Nephron (organoid): ENCODE measurements around the gene NTRK2.
A peak's percentile ranks its signal among the peaks of the same experiment; 100 is the strongest.

Source experiments
- H3K27ac Mint-ChIP-seq, 3 experiments: 2 replicates each; pipeline ENCODE4 v1.8.0; 2020; ENCODE audit warnings: mixed read lengths in 3 of 3, mild to moderate bottlenecking in 2 of 3, moderate library complexity in 1 of 3
- H3K27me3 Mint-ChIP-seq: 2 replicates; pipeline ENCODE4 v1.8.0; 2021; ENCODE audit warnings: low read depth, mild to moderate bottlenecking, moderate library complexity, mixed read lengths
- H3K36me3 Mint-ChIP-seq: 2 replicates; pipeline ENCODE4 v1.8.0; 2020; ENCODE audit warnings: low read depth, mixed read lengths
- H3K4me1 Mint-ChIP-seq: 2 replicates; pipeline ENCODE4 v1.8.0; 2020; ENCODE audit warnings: mixed read lengths
- H3K4me3 Mint-ChIP-seq, 3 experiments: 2 replicates each; pipeline ENCODE4 v1.8.0; 2020; ENCODE audit warnings: mild to moderate bottlenecking in 3 of 3, mixed read lengths in 3 of 3, moderate library complexity in 2 of 3
- H3K9me3 Mint-ChIP-seq: 2 replicates; pipeline ENCODE4 v1.8.0; 2020; ENCODE audit warnings: mixed read lengths
- TF ChIP-seq, protein P1 (sequence below), 3 experiments: fragments of 200-600 bp; sonication (generic); IDR thresholded peaks; one replicate each; pipeline ENCODE4 v1.5.0; 2021; ENCODE audit warnings: antibody characterized with exemption in 3 of 3; ENCODE audit not compliant: unreplicated experiment in 3 of 3

NTRK2 gene

DNA sequence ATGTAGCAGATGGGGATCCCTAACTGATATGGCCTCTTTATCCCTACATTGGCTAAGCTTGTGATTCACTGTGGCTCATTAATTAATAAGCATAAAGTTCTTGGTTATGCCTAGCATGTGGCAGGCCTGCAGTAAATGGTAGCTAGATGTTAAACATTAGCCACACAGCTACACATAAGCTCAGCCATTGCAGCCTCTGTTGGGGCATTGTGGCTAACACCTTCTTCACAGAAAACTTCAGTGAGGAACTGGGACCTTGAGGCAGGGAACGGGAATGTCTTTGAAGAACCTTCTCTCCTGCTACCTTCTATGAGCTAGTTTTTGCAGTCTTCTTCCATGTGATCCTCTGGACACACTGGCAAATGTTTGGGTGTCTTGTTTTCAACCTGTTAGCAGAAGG lies 338.2 kb downstream of the NTRK2 start:
- Mint-ChIP-seq H3K4me3 (no peak overlapping the region), H3K4me1 (peaks cover 6% of the 10 kb centered on the region), H3K27me3 (no peaks in the 10 kb centered on the region), H3K36me3 (no peaks in the 10 kb centered on the region), H3K9me3 (peaks cover under 1% of the 10 kb centered on the region), H3K27ac (no peak overlapping the region)
- TF ChIP-seq, protein P1, sequence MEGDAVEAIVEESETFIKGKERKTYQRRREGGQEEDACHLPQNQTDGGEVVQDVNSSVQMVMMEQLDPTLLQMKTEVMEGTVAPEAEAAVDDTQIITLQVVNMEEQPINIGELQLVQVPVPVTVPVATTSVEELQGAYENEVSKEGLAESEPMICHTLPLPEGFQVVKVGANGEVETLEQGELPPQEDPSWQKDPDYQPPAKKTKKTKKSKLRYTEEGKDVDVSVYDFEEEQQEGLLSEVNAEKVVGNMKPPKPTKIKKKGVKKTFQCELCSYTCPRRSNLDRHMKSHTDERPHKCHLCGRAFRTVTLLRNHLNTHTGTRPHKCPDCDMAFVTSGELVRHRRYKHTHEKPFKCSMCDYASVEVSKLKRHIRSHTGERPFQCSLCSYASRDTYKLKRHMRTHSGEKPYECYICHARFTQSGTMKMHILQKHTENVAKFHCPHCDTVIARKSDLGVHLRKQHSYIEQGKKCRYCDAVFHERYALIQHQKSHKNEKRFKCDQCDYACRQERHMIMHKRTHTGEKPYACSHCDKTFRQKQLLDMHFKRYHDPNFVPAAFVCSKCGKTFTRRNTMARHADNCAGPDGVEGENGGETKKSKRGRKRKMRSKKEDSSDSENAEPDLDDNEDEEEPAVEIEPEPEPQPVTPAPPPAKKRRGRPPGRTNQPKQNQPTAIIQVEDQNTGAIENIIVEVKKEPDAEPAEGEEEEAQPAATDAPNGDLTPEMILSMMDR (IDR thresholded peaks at IDR 0.05; ENCODE audit: unreplicated experiment in 3 of 3) = no peak

- TF ChIP-seq, protein P1 (IDR thresholded peaks at IDR 0.05; ENCODE audit: unreplicated experiment in 3 of 3) = no peak
- no peaks in the 10 kb centered on the region for H3K27me3 Mint-ChIP-seq
- H3K9me3 Mint-ChIP-seq = no peaks in the 10 kb centered on the region
- H3K27ac Mint-ChIP-seq = no peak overlapping the region
- peaks cover 6% of the 10 kb centered on the region for H3K4me1 Mint-ChIP-seq
- H3K4me3 Mint-ChIP-seq = no peak overlapping the region
- H3K36me3 Mint-ChIP-seq = no peaks in the 10 kb centered on the region
These were observed 338.7 kb downstream of the NTRK2 start for GRCh38 chr9:85008215-85008614.

DNA sequence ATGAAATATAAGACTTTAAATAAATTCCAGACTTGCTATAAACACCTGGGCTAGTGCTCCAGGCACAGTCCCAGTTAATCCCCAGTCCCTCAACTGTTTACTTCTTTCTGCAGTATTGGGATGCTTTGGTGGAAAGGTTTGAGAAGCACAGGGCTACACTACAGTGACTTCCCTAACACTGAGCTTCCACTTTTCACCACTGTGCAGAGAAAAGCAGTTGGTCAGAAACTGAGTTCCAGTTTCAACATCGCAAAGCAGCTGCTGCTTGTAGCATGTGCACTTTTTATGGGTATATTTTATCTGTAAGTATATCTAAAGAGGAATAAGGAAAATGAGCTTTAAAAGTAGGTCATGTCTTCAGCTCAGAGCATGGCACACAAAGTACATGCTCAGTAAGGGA lies 339.7 kb downstream of the NTRK2 start:
- no peak overlapping the region for H3K27ac Mint-ChIP-seq

DNA sequence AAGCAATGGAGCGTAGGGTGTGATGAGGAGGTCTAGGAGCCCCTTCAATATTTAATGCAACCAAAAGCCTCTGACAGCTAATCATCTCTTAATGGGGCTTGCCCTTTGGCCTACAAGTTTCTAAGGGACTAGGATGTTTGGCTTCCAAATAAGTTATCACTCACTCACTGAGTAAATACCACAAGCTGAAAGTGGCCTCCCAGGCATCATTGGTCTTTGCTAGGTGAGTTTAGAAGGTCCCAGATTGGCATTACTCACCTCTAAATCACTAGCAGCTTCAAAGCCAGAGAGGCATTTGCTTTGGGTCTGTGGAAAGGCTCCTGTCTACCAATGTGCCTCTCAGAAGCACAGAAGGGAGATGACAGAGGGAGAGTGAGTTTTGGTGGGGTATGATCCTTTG lies 344.2 kb downstream of the NTRK2 start:
- TF ChIP-seq, protein P1 (IDR thresholded peaks at IDR 0.05; ENCODE audit: unreplicated experiment in 3 of 3) = no peak
- Mint-ChIP-seq H3K9me3 (no peaks in the 10 kb centered on the region), H3K4me1 (peaks cover 39% of the 10 kb centered on the region), H3K36me3 (no peaks in the 10 kb centered on the region), H3K4me3 (no peak overlapping the region), H3K27me3 (peaks cover 2% of the 10 kb centered on the region), H3K27ac (peak overlapping the region in 1 of 3 experiments; percentile 77)

More for the DNA sequence above, 339.7 kb downstream of the NTRK2 start:
- no peaks in the 10 kb centered on the region for H3K9me3 Mint-ChIP-seq
- H3K36me3 Mint-ChIP-seq = no peaks in the 10 kb centered on the region
- no peak overlapping the region for H3K4me3 Mint-ChIP-seq
- TF ChIP-seq, protein P1 (IDR thresholded peaks at IDR 0.05; ENCODE audit: unreplicated experiment in 3 of 3) = no peak
- peaks cover 11% of the 10 kb centered on the region for H3K4me1 Mint-ChIP-seq
- H3K27me3 Mint-ChIP-seq = no peaks in the 10 kb centered on the region

- TF ChIP-seq, protein P1 (IDR thresholded peaks at IDR 0.05; ENCODE audit: unreplicated experiment in 3 of 3) = no peak
- H3K4me1 Mint-ChIP-seq = peaks cover 39% of the 10 kb centered on the region
- H3K4me3 Mint-ChIP-seq = no peak overlapping the region
- peaks cover 3% of the 10 kb centered on the region for H3K27me3 Mint-ChIP-seq
- H3K36me3 Mint-ChIP-seq = no peaks in the 10 kb centered on the region
- peak overlapping the region in 1 of 3 experiments; percentile 77 for H3K27ac Mint-ChIP-seq
- H3K9me3 Mint-ChIP-seq = no peaks in the 10 kb centered on the region
These were observed 344.8 kb downstream of the NTRK2 start for GRCh38 chr9:85014292-85014691.

- H3K36me3 Mint-ChIP-seq = no peaks in the 10 kb centered on the region
- H3K27me3 Mint-ChIP-seq = peaks cover 3% of the 10 kb centered on the region
- H3K9me3 Mint-ChIP-seq = no peaks in the 10 kb centered on the region
- TF ChIP-seq, protein P1 (IDR thresholded peaks at IDR 0.05; ENCODE audit: unreplicated experiment in 3 of 3) = no peak
- H3K4me1 Mint-ChIP-seq = peaks cover 51% of the 10 kb centered on the region
- H3K27ac Mint-ChIP-seq = peak overlapping the region; percentile 73 to 92 (median 77)
- peak overlapping the region in 1 of 3 experiments; percentile 28 for H3K4me3 Mint-ChIP-seq
These were observed 347.0 kb downstream of the NTRK2 start for GRCh38 chr9:85016384-85017006.
